Astrocyte (in vitro differentiated cells and primary cell): ENCODE results near the gene TAB3. TPM values are rescaled to one million over a fixed set of nuclear protein-coding genes. Genes with fewer than 3 reads are reported as not detected.

ENCODE experiments used
- DNase-seq: peaks from one replicate; pipeline ENCODE4 v3.0.0-alpha.2; 2010; ENCODE audit warnings: low read depth
- FAIRE-seq: peaks from 2 replicates; lab custom pipeline; 2011; peaks lifted over from hg19 to GRCh38; lab: Jason Lieb, UNC
- H2AFZ ChIP-seq: 2 replicates; pipeline ENCODE4 v1.6.0; 2012; ENCODE audit warnings: low read depth, low read length, inconsistent platforms
- H3K27ac ChIP-seq: 2 replicates; pipeline ENCODE4 v1.5.1; 2011; ENCODE audit warnings: low read depth, low read length, inconsistent platforms
- H3K27me3 ChIP-seq: 2 replicates; pipeline ENCODE4 v1.6.0; 2011; ENCODE audit warnings: low read length, inconsistent platforms; ENCODE audit not compliant: insufficient read depth
- H3K36me3 ChIP-seq: 2 replicates; pipeline ENCODE4 v1.5.1; 2011; ENCODE audit warnings: low read length, inconsistent platforms; ENCODE audit not compliant: insufficient read depth
- H3K4me1 ChIP-seq: 2 replicates; pipeline ENCODE4 v1.5.1; 2011; ENCODE audit warnings: low read length, inconsistent platforms; ENCODE audit not compliant: insufficient read depth
- H3K4me2 ChIP-seq: 2 replicates; pipeline ENCODE4 v1.6.0; 2012; ENCODE audit warnings: low read length, inconsistent platforms
- H3K4me3 ChIP-seq: 2 replicates; pipeline ENCODE4 v1.5.1; 2011; ENCODE audit warnings: low read depth, mild to moderate bottlenecking, low read length, inconsistent platforms; ENCODE audit not compliant: insufficient read depth
- H3K79me2 ChIP-seq: 2 replicates; pipeline ENCODE4 v1.6.0; 2012; ENCODE audit warnings: mild to moderate bottlenecking, low read length, inconsistent platforms; ENCODE audit not compliant: insufficient read depth
- H3K9ac ChIP-seq: 2 replicates; pipeline ENCODE4 v1.6.0; 2012; ENCODE audit warnings: mild to moderate bottlenecking, low read length, inconsistent platforms
- H3K9me3 ChIP-seq: 2 replicates; pipeline ENCODE4 v1.5.1; 2012; ENCODE audit warnings: low read depth, mild to moderate bottlenecking, low read length, inconsistent platforms; ENCODE audit not compliant: insufficient read depth
- H4K20me1 ChIP-seq: 2 replicates; pipeline ENCODE4 v1.6.0; 2012; ENCODE audit warnings: low read length, inconsistent platforms; ENCODE audit not compliant: insufficient read depth
- H3K27ac Mint-ChIP-seq: one replicate; pipeline ENCODE4 v1.8.0; 2021; ENCODE audit warnings: mild to moderate bottlenecking, mixed read lengths; ENCODE audit not compliant: unreplicated experiment
- H3K27me3 Mint-ChIP-seq: one replicate; pipeline ENCODE4 v1.8.0; 2021; ENCODE audit warnings: low read depth, mixed read lengths; ENCODE audit not compliant: unreplicated experiment
- H3K36me3 Mint-ChIP-seq: one replicate; pipeline ENCODE4 v1.8.0; 2021; ENCODE audit warnings: low read depth, mixed read lengths; ENCODE audit not compliant: unreplicated experiment
- H3K4me1 Mint-ChIP-seq: one replicate; pipeline ENCODE4 v1.8.0; 2021; ENCODE audit warnings: low read depth, mixed read lengths; ENCODE audit not compliant: unreplicated experiment
- H3K4me3 Mint-ChIP-seq: one replicate; pipeline ENCODE4 v1.8.0; 2021; ENCODE audit warnings: mild to moderate bottlenecking, moderate library complexity, mixed read lengths; ENCODE audit not compliant: unreplicated experiment
- H3K9me3 Mint-ChIP-seq: one replicate; pipeline ENCODE4 v1.8.0; 2021; ENCODE audit warnings: mild to moderate bottlenecking, mixed read lengths; ENCODE audit not compliant: unreplicated experiment
- CTCF ChIP-seq: IDR thresholded peaks from 2 replicates; pipeline ENCODE4 v1.5.1; 2011; ENCODE audit warnings: low read depth, mild to moderate bottlenecking, inconsistent platforms, low read length, moderate library complexity; ENCODE audit not compliant: insufficient read depth
- EZH2 ChIP-seq: IDR thresholded peaks from 2 replicates; pipeline ENCODE4 v1.6.1; 2012; ENCODE audit warnings: mild to moderate bottlenecking, low read length, inconsistent platforms; ENCODE audit not compliant: insufficient read depth
- total RNA-seq: library from RNA; stranded (reverse); gene quantifications from 2 replicates; pipeline ENCODE4 v1.2.1, GENCODE V29; 2021

Gene TAB3
- total RNA-seq, 1 donor from 2014 or later = 19.3 TPM

GRCh38 chrX:30883138-30883537, 5.9 kb downstream of the TAB3 start:
- no peak overlapping the region for H3K27ac ChIP-seq
- Mint-ChIP-seq H3K27ac (no peak overlapping the region), H3K4me3 (no peak overlapping the region), H3K9me3 (no peaks in the 10 kb centered on the region), H3K4me1 (peaks cover 4% of the 10 kb centered on the region), H3K36me3 (no peaks in the 10 kb centered on the region), H3K27me3 (no peaks in the 10 kb centered on the region)
- H3K27me3 ChIP-seq = no peaks in the 10 kb centered on the region
- H3K4me3 ChIP-seq = no peak overlapping the region
- TF ChIP-seq EZH2 (no peak), CTCF (no peak)
- H3K9ac ChIP-seq = no peak overlapping the region
- FAIRE-seq = no peak
- H3K9me3 ChIP-seq = no peaks in the 10 kb centered on the region
- H3K79me2 ChIP-seq = peaks cover 71% of the 10 kb centered on the region
- peaks cover 6% of the 10 kb centered on the region for H4K20me1 ChIP-seq
- no peak overlapping the region for H3K4me2 ChIP-seq
- DNase-seq = no peak
- H2AFZ ChIP-seq = no peak overlapping the region
- no peaks in the 10 kb centered on the region for H3K4me1 ChIP-seq
- H3K36me3 ChIP-seq = no peaks in the 10 kb centered on the region

- H4K20me1 ChIP-seq = peaks cover 6% of the 10 kb centered on the region
- no peak overlapping the region for H3K27ac ChIP-seq
- Mint-ChIP-seq H3K36me3 (no peaks in the 10 kb centered on the region), H3K9me3 (no peaks in the 10 kb centered on the region), H3K27ac (no peak overlapping the region), H3K4me3 (no peak overlapping the region), H3K27me3 (no peaks in the 10 kb centered on the region), H3K4me1 (peaks cover 7% of the 10 kb centered on the region)
- no peak for FAIRE-seq
- TF ChIP-seq EZH2 (no peak), CTCF (no peak)
- no peak overlapping the region for H2AFZ ChIP-seq
- DNase-seq = no peak
- H3K36me3 ChIP-seq = no peaks in the 10 kb centered on the region
- peaks cover 65% of the 10 kb centered on the region for H3K79me2 ChIP-seq
- H3K9me3 ChIP-seq = no peaks in the 10 kb centered on the region
- H3K9ac ChIP-seq = no peak overlapping the region
- no peaks in the 10 kb centered on the region for H3K4me1 ChIP-seq
- H3K4me2 ChIP-seq = no peak overlapping the region
- H3K4me3 ChIP-seq = no peak overlapping the region
- H3K27me3 ChIP-seq = no peaks in the 10 kb centered on the region
Observed at GRCh38 chrX:30881797-30882196, 7.3 kb downstream of the TAB3 start.

GRCh38 chrX:30881390-30881789, 7.7 kb downstream of the TAB3 start:
- no peaks in the 10 kb centered on the region for H3K9me3 ChIP-seq
- Mint-ChIP-seq H3K4me1 (peaks cover 11% of the 10 kb centered on the region), H3K4me3 (no peak overlapping the region), H3K27ac (no peak overlapping the region), H3K36me3 (no peaks in the 10 kb centered on the region), H3K27me3 (no peaks in the 10 kb centered on the region), H3K9me3 (no peaks in the 10 kb centered on the region)
- no peaks in the 10 kb centered on the region for H3K36me3 ChIP-seq
- DNase-seq = no peak
- peaks cover under 1% of the 10 kb centered on the region for H3K4me1 ChIP-seq
- no peak overlapping the region for H3K27ac ChIP-seq
- H3K9ac ChIP-seq = no peak overlapping the region
- no peak overlapping the region for H3K4me2 ChIP-seq
- FAIRE-seq = no peak
- H3K27me3 ChIP-seq = no peaks in the 10 kb centered on the region
- H4K20me1 ChIP-seq = peaks cover 6% of the 10 kb centered on the region
- no peak overlapping the region for H3K4me3 ChIP-seq
- TF ChIP-seq EZH2 (no peak), CTCF (no peak)
- peaks cover 64% of the 10 kb centered on the region for H3K79me2 ChIP-seq
- H2AFZ ChIP-seq = no peak overlapping the region
